SK-N-SH (cell line): Measurements from ENCODE around the gene TRHDE. TPM values are rescaled to one million over a fixed set of nuclear protein-coding genes. Genes with fewer than 3 reads are reported as not detected.

ENCODE experiments used
- CTCF ChIA-PET: fragments of 300-600, 350-600 bp; formaldehyde crosslinking; extraction: SDS; loops from one replicate; lab custom pipeline; 2021; lab: Yijun Ruan, JAX
- POLR2A ChIA-PET: fragments of 350-600 bp; sonication (Branson Sonifier 250); formaldehyde crosslinking; extraction: SDS; loops from one replicate; lab custom pipeline; 2020; ENCODE audit warnings: antibody characterized with exemption, inconsistent platforms; lab: Yijun Ruan, JAX
- DNase-seq: peaks from one replicate; pipeline ENCODE4 v3.0.0; 2012
- H2AFZ ChIP-seq: fragments of 200-600 bp; sonication (generic); 2 replicates; pipeline ENCODE4 v1.8.1; 2016; ENCODE audit warnings: antibody characterized with exemption, mild to moderate bottlenecking, low read depth
- H3F3A ChIP-seq: fragments of 200-600 bp; sonication (generic); replicated peaks from 2 replicates; pipeline ENCODE3; 2016; ENCODE audit warnings: antibody characterized with exemption, mild to moderate bottlenecking; ENCODE audit not compliant: insufficient read depth
- H3K27ac ChIP-seq, 2 experiments: fragments of 200-500 bp in 1 of 2; fragments of 200-600 bp in 1 of 2; sonication (Bioruptor generic) in 1 of 2; sonication (generic), shearing (Covaris generic) in 1 of 2; 2 replicates each; pipeline versions ENCODE4 v1.5.1 to v1.6.1; 2014 to 2016; ENCODE audit warnings: low read depth in 2 of 2, inconsistent platforms in 1 of 2, low read length in 1 of 2, mild to moderate bottlenecking in 1 of 2, mixed read lengths in 1 of 2
- H3K27me3 ChIP-seq: fragments of 200-600 bp; sonication (generic), shearing (Covaris generic); 2 replicates; pipeline ENCODE4 v1.6.1; 2016; ENCODE audit warnings: mixed run types; ENCODE audit not compliant: insufficient read depth
- H3K36me3 ChIP-seq, 2 experiments: fragments of 200-500 bp in 1 of 2; fragments of 200-600 bp in 1 of 2; sonication (Bioruptor generic) in 1 of 2; sonication (generic) in 1 of 2; replicated peaks in 1 of 2; 2 replicates each; pipeline versions ENCODE3 to v1.5.1; 2014 to 2016; ENCODE audit warnings: low read length in 1 of 2, mild to moderate bottlenecking in 1 of 2; ENCODE audit not compliant: insufficient read depth in 2 of 2, control insufficient read depth in 1 of 2
- H3K4me1 ChIP-seq, 2 experiments: fragments of 200-500 bp in 1 of 2; fragments of 200-600 bp in 1 of 2; sonication (Bioruptor generic) in 1 of 2; sonication (generic), shearing (Covaris generic) in 1 of 2; 2 replicates each; pipeline versions ENCODE4 v1.5.1 to v1.6.1; 2014 to 2016; ENCODE audit warnings: low read depth in 1 of 2, low read length in 1 of 2, mixed run types in 1 of 2; ENCODE audit not compliant: insufficient read depth in 2 of 2, control insufficient read depth in 1 of 2
- H3K4me2 ChIP-seq: fragments of 200-600 bp; sonication (generic), shearing (Covaris generic); 2 replicates; pipeline ENCODE4 v1.6.1; 2017; ENCODE audit warnings: mixed run types
- H3K4me3 ChIP-seq, 2 experiments: fragments of 200-500 bp in 1 of 2; fragments of 200-600 bp in 1 of 2; sonication (Bioruptor generic) in 1 of 2; sonication (generic), shearing (Covaris generic) in 1 of 2; 2 replicates each; pipeline versions ENCODE4 v1.5.1 to v1.8.1; 2014 to 2016; ENCODE audit warnings: low read depth in 2 of 2, inconsistent platforms in 1 of 2, low read length in 1 of 2, mild to moderate bottlenecking in 1 of 2, mixed read lengths in 1 of 2, moderate library complexity in 1 of 2
- H3K79me2 ChIP-seq: fragments of 200-600 bp; sonication (generic); 2 replicates; pipeline ENCODE4 v1.8.1; 2017; ENCODE audit warnings: mild to moderate bottlenecking; ENCODE audit not compliant: insufficient read depth
- H3K9ac ChIP-seq: fragments of 200-600 bp; sonication (generic); 2 replicates; pipeline ENCODE4 v1.6.1; 2017; ENCODE audit warnings: mixed run types
- H3K9me2 ChIP-seq: fragments of 200-600 bp; sonication (generic); 2 replicates; pipeline ENCODE4 v1.6.1; 2017; ENCODE audit warnings: mixed run types
- H3K9me3 ChIP-seq: fragments of 200-600 bp; sonication (generic); 2 replicates; pipeline ENCODE4 v1.6.1; 2017; ENCODE audit warnings: mixed run types, mild to moderate bottlenecking, moderate library complexity
- H4K20me1 ChIP-seq: fragments of 200-600 bp; sonication (generic); 2 replicates; pipeline ENCODE4 v1.6.1; 2017; ENCODE audit warnings: mild to moderate bottlenecking, mixed run types; ENCODE audit not compliant: insufficient read depth
- EP300 ChIP-seq, 2 experiments: IDR thresholded peaks; 2 replicates each; pipeline versions ENCODE4 v1.4.0 to v1.6.1; 2012; ENCODE audit warnings: borderline replicate concordance in 1 of 2, low read depth in 1 of 2, low read length in 1 of 2
- REST ChIP-seq: IDR thresholded peaks from 2 replicates; pipeline ENCODE4 v1.6.1; 2012; ENCODE audit warnings: mild to moderate bottlenecking, low read depth, low read length, moderate library complexity
- RXRA ChIP-seq: IDR thresholded peaks from 2 replicates; pipeline ENCODE4 v1.4.0; 2012; ENCODE audit warnings: low read depth, mild to moderate bottlenecking, borderline replicate concordance
- SIN3A ChIP-seq: IDR thresholded peaks from 2 replicates; pipeline ENCODE4 v1.6.1; 2012; ENCODE audit warnings: low read depth, mild to moderate bottlenecking, low read length, moderate library complexity, borderline replicate concordance
- TCF12 ChIP-seq: IDR thresholded peaks from 2 replicates; pipeline ENCODE4 v1.4.0; 2012
- USF1 ChIP-seq: IDR thresholded peaks from 2 replicates; pipeline ENCODE4 v1.4.0; 2012; ENCODE audit warnings: low read depth, borderline replicate concordance
- USF2 ChIP-seq: fragments of 150-350 bp; IDR thresholded peaks from 2 replicates; pipeline ENCODE4 v1.6.1; 2017; ENCODE audit warnings: antibody characterized with exemption, low read length, low read depth, borderline replicate concordance
- ZBTB33 ChIP-seq: IDR thresholded peaks from 2 replicates; pipeline ENCODE4 v1.4.0; 2012; ENCODE audit warnings: low read depth, borderline replicate concordance
- WGBS: methylation state at CpG from one replicate; pipeline ENCODE4 v1.1.6; 2017; ENCODE audit warnings: low lambda C conversion rate; 5-methylcytosine and 5-hydroxymethylcytosine counted together
- polyA plus RNA-seq, 3 experiments: library from polyadenylated mRNA; depleted of rRNA; stranded (reverse); fragments of >200 nt; gene quantifications; 2 replicates each; pipeline ENCODE4 v1.2.3, GENCODE V29; 2012

TRHDE gene
- polyA plus RNA-seq, 1 of the 3 experiments (the other 2 are of a cell fraction): 0.46 TPM

GRCh38 chr12:72337382-72337781 is 65.2 kb downstream of the TRHDE start:
- WGBS: 31% methylated on average over 6 of the region's 6 CpGs
- H3K9me3 ChIP-seq: no peaks in the 10 kb centered on the region
- CTCF ChIA-PET: no interaction called here
- H3K4me3 ChIP-seq: no peak overlapping the region
- POLR2A ChIA-PET: no interaction called here
- H3K4me2 ChIP-seq: no peak overlapping the region
- no peak for DNase-seq
- H3K27ac ChIP-seq: no peak overlapping the region
- no peak overlapping the region for H3K9ac ChIP-seq
- no peaks in the 10 kb centered on the region for H3K27me3 ChIP-seq
- no peaks in the 10 kb centered on the region for H3K9me2 ChIP-seq
- H3K4me1 ChIP-seq: peaks cover 0 to 3% of the 10 kb centered on the region in 2 experiments; a peak in 1 of 4 replicates
- no peaks in the 10 kb centered on the region for H3F3A ChIP-seq
- no peaks in the 10 kb centered on the region for H3K79me2 ChIP-seq
- H4K20me1 ChIP-seq: no peaks in the 10 kb centered on the region
- H3K36me3 ChIP-seq: no peaks in the 10 kb centered on the region
- no peak overlapping the region for H2AFZ ChIP-seq
- TF ChIP-seq USF1 (no peak), SIN3A (no peak), USF2 (no peak)
- TF ChIP-seq, all 33 proteins: peak for 0

GRCh38 chr12:72337946-72338345 is 65.8 kb downstream of the TRHDE start:
- no peaks in the 10 kb centered on the region for H3K27me3 ChIP-seq
- CTCF ChIA-PET: no interaction called here
- H3K36me3 ChIP-seq: no peaks in the 10 kb centered on the region
- peaks cover 0 to 3% of the 10 kb centered on the region in 2 experiments; a peak in 1 of 4 replicates for H3K4me1 ChIP-seq
- no peak overlapping the region for H2AFZ ChIP-seq
- H4K20me1 ChIP-seq: no peaks in the 10 kb centered on the region
- H3K9ac ChIP-seq: no peak overlapping the region
- no peak overlapping the region for H3K27ac ChIP-seq
- TF ChIP-seq TCF12: no peak
- no peak for TF ChIP-seq EP300 (IDR thresholded peaks at IDR 0.05; ENCODE audit: borderline replicate concordance in 1 of 2, low read depth in 1 of 2, low read length in 1 of 2)
- TF ChIP-seq RXRA: no peak
- TF ChIP-seq REST: no peak
- no peak for TF ChIP-seq ZBTB33
- TF ChIP-seq, all 33 proteins: peak for 0
- Histone ChIP-seq H3K9me3 (no peaks in the 10 kb centered on the region), H3F3A (no peaks in the 10 kb centered on the region), H3K4me3 (no peak overlapping the region), H3K79me2 (no peaks in the 10 kb centered on the region), H3K4me2 (no peak overlapping the region), H3K9me2 (no peaks in the 10 kb centered on the region)
- POLR2A ChIA-PET: no interaction called here
- WGBS: 54% methylated on average over 8 of the region's 8 CpGs
- no peak for DNase-seq
